GM12891 (cell line): ENCODE measurements around the gene CIRBP.

Experiments
- PAX5 ChIP-seq: IDR thresholded peaks from 2 replicates; pipeline ENCODE4 v1.6.1; 2011; ENCODE audit warnings: low read length, moderate library complexity, mild to moderate bottlenecking; ENCODE audit not compliant: insufficient read depth, severe bottlenecking
- POLR2A ChIP-seq: IDR thresholded peaks from 2 replicates; pipeline ENCODE4 v1.6.1; 2011; ENCODE audit warnings: low read depth, low read length, control low read depth
- POLR2AphosphoS5 ChIP-seq: IDR thresholded peaks from 2 replicates; pipeline ENCODE4 v1.6.1; 2011; ENCODE audit warnings: low read depth, low read length, control low read depth
- POU2F2 ChIP-seq: IDR thresholded peaks from 2 replicates; pipeline ENCODE4 v1.6.1; 2011; ENCODE audit warnings: low read depth, mild to moderate bottlenecking, control low read depth, low read length, moderate library complexity
- SPI1 ChIP-seq: IDR thresholded peaks from 2 replicates; pipeline ENCODE4 v1.6.1; 2011; ENCODE audit warnings: low read depth, low read length, control low read depth
- TAF1 ChIP-seq: IDR thresholded peaks from 2 replicates; pipeline ENCODE4 v1.6.1; 2011; ENCODE audit warnings: low read depth, low read length, control low read depth

GRCh38 chr19:1258707-1259205 is 10.4 kb upstream of the CIRBP start:
- TF ChIP-seq POLR2A (no peak), SPI1 (no peak), POLR2AphosphoS5 (no peak), PAX5 (no peak), POU2F2 (no peak), TAF1 (no peak)
